GM23248 (cell line): Measurements from ENCODE around the gene CYP2U1. TPM values are rescaled to one million over a fixed set of nuclear protein-coding genes. Genes with fewer than 3 reads are reported as not detected.

Source experiments
- DNase-seq: peaks from one replicate; pipeline ENCODE4 v3.0.0-alpha.2; 2015
- H2AFZ ChIP-seq: fragments of 200-600 bp; sonication (generic); 2 replicates; pipeline ENCODE4 v1.6.1; 2016; ENCODE audit warnings: antibody characterized with exemption
- H3F3A ChIP-seq: fragments of 200-600 bp; sonication (generic); 2 replicates; pipeline ENCODE4 v1.6.1; 2016; ENCODE audit warnings: mild to moderate bottlenecking, antibody characterized with exemption, mixed run types; ENCODE audit not compliant: insufficient read depth
- H3K27ac ChIP-seq: fragments of 200-600 bp; sonication (generic); 2 replicates; pipeline ENCODE4 v1.5.1; 2016; ENCODE audit warnings: mild to moderate bottlenecking
- H3K27me3 ChIP-seq: fragments of 200-600 bp; sonication (generic); replicated peaks from 2 replicates; pipeline ENCODE4 v1.6.1; 2016; ENCODE audit warnings: mild to moderate bottlenecking; ENCODE audit not compliant: insufficient read depth
- H3K36me3 ChIP-seq: fragments of 200-600 bp; sonication (generic); 2 replicates; pipeline ENCODE4 v1.6.1; 2016; ENCODE audit warnings: low read depth, mild to moderate bottlenecking
- H3K4me1 ChIP-seq: fragments of 200-600 bp; sonication (generic); 2 replicates; pipeline ENCODE4 v1.6.1; 2016; ENCODE audit warnings: mild to moderate bottlenecking; ENCODE audit not compliant: insufficient read depth
- H3K4me2 ChIP-seq: fragments of 200-600 bp; sonication (generic); one replicate; pipeline ENCODE4 v1.6.1; 2016; ENCODE audit warnings: mild to moderate bottlenecking; ENCODE audit not compliant: unreplicated experiment
- H3K4me3 ChIP-seq: fragments of 200-600 bp; sonication (generic); 2 replicates; pipeline ENCODE4 v1.5.1; 2016; ENCODE audit warnings: mild to moderate bottlenecking
- H3K79me2 ChIP-seq: fragments of 200-600 bp; sonication (generic); 2 replicates; pipeline ENCODE4 v1.6.1; 2016; ENCODE audit warnings: mild to moderate bottlenecking; ENCODE audit not compliant: insufficient read depth
- H3K9ac ChIP-seq: fragments of 200-600 bp; sonication (generic); 2 replicates; pipeline ENCODE4 v1.6.1; 2016; ENCODE audit warnings: mild to moderate bottlenecking
- H3K9me2 ChIP-seq: fragments of 200-600 bp; sonication (generic); 2 replicates; pipeline ENCODE4 v1.6.1; 2016; ENCODE audit warnings: mixed run types, mild to moderate bottlenecking, moderate library complexity; ENCODE audit not compliant: insufficient read depth
- H3K9me3 ChIP-seq: fragments of 200-600 bp; sonication (generic); one replicate; pipeline ENCODE4 v1.6.1; 2017; ENCODE audit warnings: low read depth
- H4K20me1 ChIP-seq: fragments of 200-600 bp; sonication (generic); 2 replicates; pipeline ENCODE4 v1.6.0; 2016; ENCODE audit not compliant: insufficient read depth
- EZH2 ChIP-seq: fragments of 200-600 bp; sonication (generic); IDR thresholded peaks from 2 replicates; pipeline ENCODE4 v1.6.1; 2018; ENCODE audit warnings: antibody characterized with exemption, mild to moderate bottlenecking; ENCODE audit not compliant: insufficient read depth, poor library complexity, severe bottlenecking
- EZH2phosphoT487 ChIP-seq: fragments of 200-600 bp; sonication (generic); IDR thresholded peaks from 2 replicates; pipeline ENCODE4 v1.6.1; 2018; ENCODE audit warnings: antibody characterized with exemption, moderate library complexity, mild to moderate bottlenecking, low read depth; ENCODE audit not compliant: insufficient read depth
- WGBS, 2 experiments: methylation state at CpG; one replicate each; pipeline ENCODE4 v1.1.6; 2015 to 2017; ENCODE audit warnings: low lambda C conversion rate in 2 of 2, low coverage in 1 of 2; ENCODE audit errors: missing lambda C conversion rate in 2 of 2; 5-methylcytosine and 5-hydroxymethylcytosine counted together
- in situ Hi-C: fragments of 300-500 bp; cut with MboI; formaldehyde crosslinking; loops from 2 replicates; pipeline ENCODE4 v1.15.0; 2020
- polyA plus RNA-seq: library from polyadenylated mRNA; unstranded; fragments of >200 nt; fragmentation: Nextera tagmentation; extraction: Ambion mirVana; gene quantifications from 2 replicates; pipeline ENCODE4 v1.2.1, GENCODE V29; 2016
- total RNA-seq: library from RNA; depleted of rRNA; stranded (reverse); fragments of >200 nt; shearing (Covaris generic); gene quantifications from 2 replicates; pipeline ENCODE4 v1.2.3, GENCODE V29; 2014

The CYP2U1 gene
- total and polyA plus RNA-seq, 2 experiments from 2014 or later, result 7.1 to 8.6 TPM

- Histone ChIP-seq H3K79me2 (no peaks in the 10 kb centered on the region), H3K9me3 (no peaks in the 10 kb centered on the region), H3K4me2 (no peak overlapping the region), H2AFZ (no peak overlapping the region), H3K27ac (no peak overlapping the region), H4K20me1 (no peaks in the 10 kb centered on the region), H3F3A (no peaks in the 10 kb centered on the region), H3K9ac (no peak overlapping the region), H3K36me3 (peaks cover 5% of the 10 kb centered on the region; the same call in 1 of the 2 replicates), H3K4me3 (no peak overlapping the region), H3K27me3 (no peaks in the 10 kb centered on the region), H3K9me2 (no peaks in the 10 kb centered on the region), H3K4me1 (no peaks in the 10 kb centered on the region)
- 96% methylated on average over 7 of the region's 7 CpGs for WGBS, 2 experiments
- DNase-seq, result no peak
- TF ChIP-seq EZH2phosphoT487 (no peak), EZH2 (no peak)
- in situ Hi-C loops, result no loop called here
Measured at GRCh38 chr4:107908377-107908776, 23.0 kb upstream of the CYP2U1 start.

- in situ Hi-C loops, result no loop called here
Measured at GRCh38 chr4:107913283-107913899, 18.0 kb upstream of the CYP2U1 start.

GRCh38 chr4:107915220-107915619 is 16.1 kb upstream of the CYP2U1 start:
- H3K9me2 ChIP-seq, result no peaks in the 10 kb centered on the region
- H3F3A ChIP-seq, result no peaks in the 10 kb centered on the region
- no peaks in the 10 kb centered on the region for H4K20me1 ChIP-seq
- H3K4me1 ChIP-seq, result 0 out of 2 replicates have a peak, but pooled peaks cover 4% of the 10 kb centered on the region
- in situ Hi-C loops, result no loop called here
- 0 out of 2 replicates have a peak, but pooled peaks cover 10% of the 10 kb centered on the region for H3K36me3 ChIP-seq
- 96 to 100% methylated on average over 1 of the region's 1 CpG for WGBS, 2 experiments
- TF ChIP-seq EZH2 (no peak), EZH2phosphoT487 (no peak)
- no peak for DNase-seq
- no peak overlapping the region for H3K4me3 ChIP-seq
- H3K9ac ChIP-seq, result no peak overlapping the region
- H3K4me2 ChIP-seq, result no peak overlapping the region
- H3K27me3 ChIP-seq, result no peaks in the 10 kb centered on the region
- peaks cover 4% of the 10 kb centered on the region for H3K9me3 ChIP-seq
- no peak overlapping the region for H3K27ac ChIP-seq
- no peak overlapping the region for H2AFZ ChIP-seq
- H3K79me2 ChIP-seq, result no peaks in the 10 kb centered on the region

More at GRCh38 chr4:107913283-107913899, 18.0 kb upstream of the CYP2U1 start:
- TF ChIP-seq EZH2, result no peak
- no peak for TF ChIP-seq EZH2phosphoT487
- peaks cover 5% of the 10 kb centered on the region; the same call in 1 of the 2 replicates for H3K36me3 ChIP-seq
- H3K27me3 ChIP-seq, result no peaks in the 10 kb centered on the region
- no peak overlapping the region for H3K27ac ChIP-seq
- no peak overlapping the region for H3K9ac ChIP-seq
- no peaks in the 10 kb centered on the region for H3K9me2 ChIP-seq
- H3K79me2 ChIP-seq, result no peaks in the 10 kb centered on the region
- no peaks in the 10 kb centered on the region for H3F3A ChIP-seq
- DNase-seq, result peak; percentile 81
- no peak overlapping the region for H2AFZ ChIP-seq
- H3K9me3 ChIP-seq, result no peaks in the 10 kb centered on the region
- WGBS, 2 experiments, result 22 to 24% methylated on average over 2 of the region's 2 CpGs
- 0 out of 2 replicates have a peak, but pooled peaks cover 4% of the 10 kb centered on the region for H3K4me1 ChIP-seq
- H3K4me2 ChIP-seq, result no peak overlapping the region
- H3K4me3 ChIP-seq, result no peak overlapping the region
- H4K20me1 ChIP-seq, result no peaks in the 10 kb centered on the region

- H3K9me2 ChIP-seq, result no peaks in the 10 kb centered on the region
- no peaks in the 10 kb centered on the region for H4K20me1 ChIP-seq
- no peak overlapping the region for H3K4me2 ChIP-seq
- H3K4me1 ChIP-seq, result 0 out of 2 replicates have a peak, but pooled peaks cover 4% of the 10 kb centered on the region
- H2AFZ ChIP-seq, result no peak overlapping the region
- no peaks in the 10 kb centered on the region for H3K27me3 ChIP-seq
- H3F3A ChIP-seq, result no peaks in the 10 kb centered on the region
- no peak overlapping the region for H3K9ac ChIP-seq
- 0 out of 2 replicates have a peak, but pooled peaks cover 4% of the 10 kb centered on the region for H3K36me3 ChIP-seq
- no peak overlapping the region for H3K27ac ChIP-seq
- no peaks in the 10 kb centered on the region for H3K79me2 ChIP-seq
- no peak for TF ChIP-seq EZH2
- TF ChIP-seq EZH2phosphoT487, result no peak
- in situ Hi-C loops, result no loop called here
- H3K4me3 ChIP-seq, result no peak overlapping the region
- H3K9me3 ChIP-seq, result peaks cover 4% of the 10 kb centered on the region
- DNase-seq, result no peak
Measured at GRCh38 chr4:107916623-107917022, 14.7 kb upstream of the CYP2U1 start.
